ENCODE results near the gene EYS.
"Not testable (repeated sequence)": the region's sequence is repeated elsewhere in the genome, so short reads cannot be mapped to it uniquely, and the experiment has no call there.

Gene EYS

DNA sequence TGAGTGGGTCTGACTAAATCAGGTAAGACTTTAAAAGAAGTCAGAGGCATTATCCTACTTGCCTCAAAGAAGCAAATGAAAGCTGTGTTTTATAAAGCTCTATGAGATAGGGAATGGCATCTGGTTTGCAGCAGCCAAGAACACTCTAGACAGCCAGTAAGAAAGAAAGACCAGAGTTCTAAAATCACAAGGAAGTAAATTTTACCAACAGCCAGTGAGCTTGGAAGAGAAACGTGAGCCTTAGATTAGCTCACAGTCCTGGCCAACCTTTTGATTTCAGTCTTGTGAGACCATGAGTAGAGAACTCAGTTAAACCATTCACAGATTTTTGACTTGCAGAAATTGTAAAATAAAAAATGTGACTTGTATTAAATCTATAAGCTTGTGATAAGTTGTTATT, 693.0 kb downstream of the EYS start:
- Histone ChIP-seq H3K4me3 (IDR thresholded peaks at IDR 0.05; ENCODE audit: insufficient read depth, low read depth, low read length) (no peak overlapping the region), H3K27me3 (ENCODE audit: insufficient read depth, low read depth) (no peaks in the 10 kb centered on the region)
- TF ChIP-seq, protein P1, sequence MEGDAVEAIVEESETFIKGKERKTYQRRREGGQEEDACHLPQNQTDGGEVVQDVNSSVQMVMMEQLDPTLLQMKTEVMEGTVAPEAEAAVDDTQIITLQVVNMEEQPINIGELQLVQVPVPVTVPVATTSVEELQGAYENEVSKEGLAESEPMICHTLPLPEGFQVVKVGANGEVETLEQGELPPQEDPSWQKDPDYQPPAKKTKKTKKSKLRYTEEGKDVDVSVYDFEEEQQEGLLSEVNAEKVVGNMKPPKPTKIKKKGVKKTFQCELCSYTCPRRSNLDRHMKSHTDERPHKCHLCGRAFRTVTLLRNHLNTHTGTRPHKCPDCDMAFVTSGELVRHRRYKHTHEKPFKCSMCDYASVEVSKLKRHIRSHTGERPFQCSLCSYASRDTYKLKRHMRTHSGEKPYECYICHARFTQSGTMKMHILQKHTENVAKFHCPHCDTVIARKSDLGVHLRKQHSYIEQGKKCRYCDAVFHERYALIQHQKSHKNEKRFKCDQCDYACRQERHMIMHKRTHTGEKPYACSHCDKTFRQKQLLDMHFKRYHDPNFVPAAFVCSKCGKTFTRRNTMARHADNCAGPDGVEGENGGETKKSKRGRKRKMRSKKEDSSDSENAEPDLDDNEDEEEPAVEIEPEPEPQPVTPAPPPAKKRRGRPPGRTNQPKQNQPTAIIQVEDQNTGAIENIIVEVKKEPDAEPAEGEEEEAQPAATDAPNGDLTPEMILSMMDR (conservative IDR thresholded peaks at IDR 0.05; ENCODE audit: low read depth, low read length), result no peak

DNA sequence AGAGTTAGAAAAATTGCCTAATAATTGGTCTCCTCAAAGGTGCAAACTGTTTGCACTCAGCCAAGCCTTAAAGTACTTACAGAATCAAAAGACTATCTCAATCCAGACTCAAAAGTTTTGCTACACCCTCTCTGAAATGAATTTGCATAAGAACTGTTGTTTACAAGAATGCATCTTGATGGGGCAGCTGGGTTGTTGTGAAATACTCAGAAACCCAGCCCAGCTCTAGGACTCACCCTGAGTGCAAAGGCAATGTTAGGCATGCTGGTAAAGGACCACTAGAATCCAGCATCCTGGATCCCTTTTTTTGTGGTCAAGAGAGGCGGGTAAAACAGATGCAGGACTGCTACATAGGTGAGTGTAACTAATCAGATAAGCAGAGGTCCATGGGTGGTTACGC, 700.2 kb downstream of the EYS start:
- Histone ChIP-seq H3K27ac (no peak overlapping the region), H3K79me2 (ENCODE audit: insufficient read depth, low read depth) (no peaks in the 10 kb centered on the region), H3K4me3 (IDR thresholded peaks at IDR 0.05; ENCODE audit: insufficient read depth, low read depth, low read length) (no peak overlapping the region), H3K9ac (no peak overlapping the region), H3K4me1 (ENCODE audit: low read depth, poor library complexity, severe bottlenecking) (no peaks in the 10 kb centered on the region), H2AFZ (ENCODE audit: low read depth) (no peak overlapping the region), H3K27me3 (ENCODE audit: insufficient read depth, low read depth) (no peaks in the 10 kb centered on the region), H3K36me3 (ENCODE audit: insufficient read depth) (no peaks in the 10 kb centered on the region), H3K4me2 (no peak overlapping the region), H4K20me1 (ENCODE audit: insufficient read depth) (no peaks in the 10 kb centered on the region)
- TF ChIP-seq, protein P1 (conservative IDR thresholded peaks at IDR 0.05; ENCODE audit: low read depth, low read length), result no peak

More for the DNA sequence above, 693.0 kb downstream of the EYS start:
- Histone ChIP-seq H3K9ac (no peak overlapping the region), H3K4me1 (ENCODE audit: low read depth, poor library complexity, severe bottlenecking) (no peaks in the 10 kb centered on the region), H2AFZ (ENCODE audit: low read depth) (no peak overlapping the region), H4K20me1 (ENCODE audit: insufficient read depth) (no peaks in the 10 kb centered on the region), H3K36me3 (ENCODE audit: insufficient read depth) (no peaks in the 10 kb centered on the region), H3K79me2 (ENCODE audit: insufficient read depth, low read depth) (no peaks in the 10 kb centered on the region), H3K27ac (no peak overlapping the region), H3K4me2 (no peak overlapping the region)

DNA sequence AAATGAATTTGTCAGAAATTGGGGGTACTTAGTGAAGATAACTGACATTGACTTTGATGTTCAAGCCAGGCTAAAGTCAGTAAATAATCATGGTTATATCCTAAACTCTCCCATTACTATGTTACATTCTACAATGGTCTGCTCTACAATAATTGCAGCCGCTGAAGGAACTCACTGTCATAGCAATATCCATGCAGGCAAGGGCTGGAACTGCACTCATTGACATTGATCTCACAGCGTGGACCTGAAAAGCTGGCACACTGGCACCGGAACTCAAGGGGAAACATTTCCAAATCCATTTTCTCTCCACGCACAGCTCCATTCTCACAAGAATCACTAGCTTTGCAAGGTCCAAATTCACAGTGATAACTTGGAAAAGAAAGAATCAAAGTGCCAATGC, 702.7 kb downstream of the EYS start:
- no peak overlapping the region for H2AFZ ChIP-seq (ENCODE audit: low read depth)
- H3K79me2 ChIP-seq (ENCODE audit: insufficient read depth, low read depth), result no peaks in the 10 kb centered on the region
- H3K4me2 ChIP-seq, result no peak overlapping the region

DNA sequence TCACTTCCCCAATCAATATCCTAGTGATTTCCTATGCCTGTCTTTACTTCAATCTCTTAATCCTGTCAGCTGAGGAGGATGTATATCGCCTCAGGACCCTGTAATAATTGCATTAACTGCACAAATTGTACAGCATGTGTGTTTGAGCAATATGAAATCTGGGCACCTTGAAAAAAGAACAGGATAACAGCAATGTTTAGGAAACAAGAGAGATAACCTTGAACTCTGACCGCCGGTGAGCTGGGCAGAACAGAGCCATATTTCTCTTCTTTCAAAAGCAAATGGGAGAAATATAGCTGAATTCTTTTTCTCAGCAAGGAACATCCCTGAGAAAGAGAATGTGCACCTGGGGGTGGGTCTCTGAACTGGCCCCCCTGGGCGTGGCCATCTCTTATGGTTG, 704.1 kb downstream of the EYS start:
- H3K4me3 ChIP-seq (IDR thresholded peaks at IDR 0.05; ENCODE audit: insufficient read depth, low read depth, low read length); H2AFZ ChIP-seq (ENCODE audit: low read depth); H4K20me1 ChIP-seq (ENCODE audit: insufficient read depth); H3K4me1 ChIP-seq (ENCODE audit: low read depth, poor library complexity, severe bottlenecking); H3K4me2 ChIP-seq; H3K27ac ChIP-seq; H3K9ac ChIP-seq; H3K36me3 ChIP-seq (ENCODE audit: insufficient read depth); H3K79me2 ChIP-seq (ENCODE audit: insufficient read depth, low read depth); H3K27me3 ChIP-seq (ENCODE audit: insufficient read depth, low read depth): not testable (repeated sequence)

More for the DNA sequence above, 702.7 kb downstream of the EYS start:
- no peaks in the 10 kb centered on the region for H3K4me1 ChIP-seq (ENCODE audit: low read depth, poor library complexity, severe bottlenecking)
- H3K36me3 ChIP-seq (ENCODE audit: insufficient read depth), result no peaks in the 10 kb centered on the region
- H3K27ac ChIP-seq, result no peak overlapping the region
- no peak overlapping the region for H3K4me3 ChIP-seq (IDR thresholded peaks at IDR 0.05; ENCODE audit: insufficient read depth, low read depth, low read length)
- no peak overlapping the region for H3K9ac ChIP-seq
- H4K20me1 ChIP-seq (ENCODE audit: insufficient read depth), result no peaks in the 10 kb centered on the region
- TF ChIP-seq, protein P1 (conservative IDR thresholded peaks at IDR 0.05; ENCODE audit: low read depth, low read length), result no peak
- no peaks in the 10 kb centered on the region for H3K27me3 ChIP-seq (ENCODE audit: insufficient read depth, low read depth)

DNA sequence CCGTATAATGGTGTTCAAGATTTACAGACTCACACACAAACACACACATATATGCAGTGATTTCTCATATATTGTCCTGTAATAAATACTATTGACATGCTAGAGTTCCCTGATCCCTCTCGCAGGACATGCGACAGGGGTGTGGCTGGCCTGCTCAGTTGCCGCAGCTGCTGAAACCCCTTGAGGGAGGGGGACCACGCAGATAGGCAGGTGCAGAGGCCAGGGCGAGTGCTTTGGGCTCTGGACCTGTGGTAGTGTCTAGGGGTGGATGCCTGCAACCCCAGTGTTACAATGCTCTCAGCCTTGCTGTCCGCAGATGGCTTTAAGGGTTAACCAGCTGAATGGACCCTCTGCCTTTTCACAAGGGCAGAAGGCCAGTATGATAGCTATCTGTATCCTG, 706.2 kb downstream of the EYS start:
- Histone ChIP-seq H4K20me1 (ENCODE audit: insufficient read depth) (no peaks in the 10 kb centered on the region), H3K79me2 (ENCODE audit: insufficient read depth, low read depth) (no peaks in the 10 kb centered on the region), H3K27ac (no peak overlapping the region), H3K27me3 (ENCODE audit: insufficient read depth, low read depth) (no peaks in the 10 kb centered on the region), H3K4me2 (no peak overlapping the region), H3K36me3 (ENCODE audit: insufficient read depth) (no peaks in the 10 kb centered on the region), H3K4me1 (ENCODE audit: low read depth, poor library complexity, severe bottlenecking) (no peaks in the 10 kb centered on the region), H2AFZ (ENCODE audit: low read depth) (no peak overlapping the region), H3K9ac (no peak overlapping the region), H3K4me3 (IDR thresholded peaks at IDR 0.05; ENCODE audit: insufficient read depth, low read depth, low read length) (no peak overlapping the region)
- TF ChIP-seq, protein P1 (conservative IDR thresholded peaks at IDR 0.05; ENCODE audit: low read depth, low read length), result no peak
